HEK293 (cell line): ENCODE results near the gene IFI44L.

Experiments
- CTCF ChIA-PET: fragments of 350-600 bp; formaldehyde crosslinking; extraction: SDS; loops from one replicate; lab custom pipeline; 2021; ENCODE audit warnings: antibody characterized with exemption; lab: Yijun Ruan, JAX
- POLR2A ChIA-PET: fragments of 300-600 bp; formaldehyde crosslinking; extraction: SDS; loops from one replicate; lab custom pipeline; 2020; ENCODE audit warnings: antibody characterized with exemption, inconsistent platforms; lab: Yijun Ruan, JAX
- H3K27ac ChIP-seq: fragments of 200-500 bp; sonication (Bioruptor generic); 2 replicates; pipeline ENCODE4 v1.5.1; 2014; ENCODE audit warnings: low read depth, low read length, control low read depth, inconsistent platforms; ENCODE audit errors: extremely low read depth
- H3K36me3 ChIP-seq, 2 experiments: fragments of 200-500 bp in 1 of 2; sonication (Bioruptor generic) in 1 of 2; 1 replicate in 1 of 2; 2 replicates in 1 of 2; pipeline ENCODE4 v1.5.1; 2014 to 2017; ENCODE audit warnings: inconsistent platforms in 2 of 2, low read length in 2 of 2; ENCODE audit not compliant: control insufficient read depth in 2 of 2, insufficient read depth in 1 of 2
- H3K4me1 ChIP-seq: fragments of 200-500 bp; sonication (Bioruptor generic); 2 replicates; pipeline ENCODE4 v1.5.1; 2014; ENCODE audit warnings: mild to moderate bottlenecking, low read length, inconsistent platforms; ENCODE audit not compliant: control insufficient read depth, insufficient read depth
- H3K4me3 ChIP-seq: 2 replicates; pipeline ENCODE4 v1.5.1; 2011; ENCODE audit warnings: low read depth, mild to moderate bottlenecking, control low read depth, low read length, moderate library complexity
- H3K9me3 ChIP-seq: fragments of 200-500 bp; sonication (Bioruptor generic); 2 replicates; pipeline ENCODE4 v1.5.1; 2014; ENCODE audit warnings: low read depth, low read length, inconsistent platforms; ENCODE audit not compliant: control insufficient read depth, insufficient read depth
- GLIS2 ChIP-seq: fragments of 450-650 bp; formaldehyde crosslinking; IDR thresholded peaks from 2 replicates; pipeline ENCODE4 v1.5.1; 2016; ENCODE audit warnings: missing biosample characterization, missing genetic modification characterization
- REPIN1 ChIP-seq: fragments of 450-650 bp; formaldehyde crosslinking; IDR thresholded peaks from 2 replicates; pipeline ENCODE4 v1.5.1; 2017; ENCODE audit warnings: missing biosample characterization, missing genetic modification characterization, low read depth
- REST ChIP-seq: fragments of 450-650 bp; formaldehyde crosslinking; IDR thresholded peaks from 2 replicates; pipeline ENCODE4 v1.5.1; 2016; ENCODE audit warnings: missing biosample characterization, missing genetic modification characterization
- ZBTB17 ChIP-seq: fragments of 450-650 bp; formaldehyde crosslinking; IDR thresholded peaks from 2 replicates; pipeline ENCODE4 v1.5.1; 2016; ENCODE audit warnings: missing biosample characterization, missing genetic modification characterization
- ZBTB20 ChIP-seq: fragments of 450-650 bp; formaldehyde crosslinking; IDR thresholded peaks from 2 replicates; pipeline ENCODE4 v1.5.1; 2016; ENCODE audit warnings: missing biosample characterization, missing genetic modification characterization
- ZBTB6 ChIP-seq: fragments of 450-650 bp; formaldehyde crosslinking; IDR thresholded peaks from 2 replicates; pipeline ENCODE4 v1.5.1; 2017; ENCODE audit warnings: missing biosample characterization, missing genetic modification characterization
- ZEB2 ChIP-seq: fragments of 450-650 bp; formaldehyde crosslinking; IDR thresholded peaks from 2 replicates; pipeline ENCODE4 v1.5.1; 2016; ENCODE audit warnings: missing biosample characterization, missing genetic modification characterization
- ZNF114 ChIP-seq: fragments of 450-650 bp; formaldehyde crosslinking; IDR thresholded peaks from 2 replicates; pipeline ENCODE4 v1.5.0; 2017; ENCODE audit warnings: missing biosample characterization, missing genetic modification characterization
- ZNF146 ChIP-seq: fragments of 450-650 bp; formaldehyde crosslinking; IDR thresholded peaks from 2 replicates; pipeline ENCODE4 v1.5.1; 2016; ENCODE audit warnings: missing biosample characterization, missing genetic modification characterization
- ZNF175 ChIP-seq: fragments of 450-650 bp; formaldehyde crosslinking; IDR thresholded peaks from 2 replicates; pipeline ENCODE4 v1.5.1; 2016; ENCODE audit warnings: missing biosample characterization, missing genetic modification characterization
- ZNF202 ChIP-seq: fragments of 450-650 bp; formaldehyde crosslinking; IDR thresholded peaks from 2 replicates; pipeline ENCODE4 v1.5.1; 2016; ENCODE audit warnings: missing biosample characterization, missing genetic modification characterization, borderline replicate concordance
- ZNF214 ChIP-seq: fragments of 450-650 bp; formaldehyde crosslinking; IDR thresholded peaks from 2 replicates; pipeline ENCODE4 v1.5.1; 2017; ENCODE audit warnings: missing biosample characterization, mild to moderate bottlenecking, missing genetic modification characterization, borderline replicate concordance
- ZNF366 ChIP-seq: fragments of 450-650 bp; formaldehyde crosslinking; conservative IDR thresholded peaks from 2 replicates; pipeline ENCODE4 v1.5.1; 2016; ENCODE audit warnings: missing biosample characterization, missing genetic modification characterization
- ZNF518A ChIP-seq: fragments of 450-650 bp; formaldehyde crosslinking; conservative IDR thresholded peaks from 2 replicates; pipeline ENCODE4 v1.5.1; 2016; ENCODE audit warnings: low read depth, missing biosample characterization, missing genetic modification characterization
- ZNF529 ChIP-seq: fragments of 450-650 bp; formaldehyde crosslinking; IDR thresholded peaks from 2 replicates; pipeline ENCODE4 v1.5.1; 2017; ENCODE audit warnings: missing genetic modification characterization, missing biosample characterization; ENCODE audit not compliant: insufficient replicate concordance
- ZNF560 ChIP-seq: fragments of 450-650 bp; formaldehyde crosslinking; IDR thresholded peaks from 2 replicates; pipeline ENCODE4 v1.5.1; 2017; ENCODE audit warnings: missing biosample characterization, missing genetic modification characterization, borderline replicate concordance
- ZNF571 ChIP-seq: fragments of 450-650 bp; formaldehyde crosslinking; IDR thresholded peaks from 2 replicates; pipeline ENCODE4 v1.5.0; 2017; ENCODE audit warnings: missing biosample characterization, missing genetic modification characterization
- ZNF585B ChIP-seq: fragments of 450-650 bp; formaldehyde crosslinking; IDR thresholded peaks from 2 replicates; pipeline ENCODE4 v1.5.1; 2016; ENCODE audit warnings: missing biosample characterization, missing genetic modification characterization
- ZNF626 ChIP-seq: fragments of 450-650 bp; sonication (Bioruptor Pico); formaldehyde crosslinking; IDR thresholded peaks from 2 replicates; pipeline ENCODE4 v1.5.1; 2018; ENCODE audit warnings: missing biosample characterization, missing genetic modification characterization, inconsistent platforms
- ZNF629 ChIP-seq: fragments of 450-650 bp; formaldehyde crosslinking; IDR thresholded peaks from 2 replicates; pipeline ENCODE4 v1.5.1; 2017; ENCODE audit warnings: missing biosample characterization, missing genetic modification characterization
- ZNF768 ChIP-seq: fragments of 450-650 bp; formaldehyde crosslinking; IDR thresholded peaks from 2 replicates; pipeline ENCODE4 v1.5.1; 2018; ENCODE audit warnings: missing biosample characterization, mild to moderate bottlenecking, missing genetic modification characterization
- ZNF776 ChIP-seq: fragments of 450-650 bp; formaldehyde crosslinking; IDR thresholded peaks from 2 replicates; pipeline ENCODE4 v1.5.0; 2017; ENCODE audit warnings: missing biosample characterization, missing genetic modification characterization, borderline replicate concordance
- ZNF792 ChIP-seq: fragments of 450-650 bp; formaldehyde crosslinking; IDR thresholded peaks from 2 replicates; pipeline ENCODE4 v1.5.1; 2016; ENCODE audit warnings: missing biosample characterization, missing genetic modification characterization
- ZSCAN5A ChIP-seq: fragments of 450-650 bp; formaldehyde crosslinking; IDR thresholded peaks from 2 replicates; pipeline ENCODE4 v1.5.1; 2016; ENCODE audit warnings: missing biosample characterization, missing genetic modification characterization
- TF ChIP-seq, protein P1 (sequence below): fragments of 450-650 bp; formaldehyde crosslinking; IDR thresholded peaks from 2 replicates; pipeline ENCODE4 v1.5.1; 2016; ENCODE audit warnings: missing biosample characterization, missing genetic modification characterization, low read depth

The IFI44L gene

DNA sequence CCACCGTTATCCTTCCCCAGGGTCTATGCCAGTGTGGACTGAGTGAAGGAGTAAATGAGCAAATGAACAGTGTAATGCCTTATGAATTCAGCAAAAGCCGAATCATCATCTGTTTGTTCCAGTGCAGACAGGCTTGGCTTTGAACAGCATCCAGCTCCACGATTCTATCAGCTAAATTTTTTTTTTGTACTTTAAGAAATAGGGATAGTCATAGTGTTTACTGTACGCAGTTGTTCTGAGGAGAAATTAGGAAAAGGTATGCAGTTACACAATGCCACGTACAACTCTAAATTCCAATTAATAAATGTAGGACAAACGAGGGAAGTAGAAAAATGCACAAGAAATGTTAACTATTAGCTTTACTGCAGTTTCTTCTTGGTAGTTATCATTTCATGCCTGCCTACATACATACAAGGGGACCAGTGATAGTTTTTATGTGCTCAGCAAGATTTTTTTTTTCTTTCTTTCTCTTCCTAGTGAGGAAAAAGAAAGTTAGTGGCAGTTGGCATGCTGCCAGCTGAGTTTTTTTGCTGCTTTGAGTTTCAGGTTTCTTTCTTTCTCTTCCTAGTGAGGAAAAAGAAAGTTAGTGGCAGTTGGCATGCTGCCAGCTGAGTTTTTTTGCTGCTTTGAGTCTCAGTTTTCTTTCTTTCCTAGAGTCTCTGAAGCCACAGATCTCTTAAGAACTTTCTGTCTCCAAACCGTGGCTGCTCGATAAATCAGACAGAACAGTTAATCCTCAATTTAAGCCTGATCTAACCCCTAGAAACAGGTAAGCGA is at the start of gene IFI44L:
TSS of gene IFI44L (plus strand) at position 646 of the 777 bp plus-strand sequence. CDS start 7,468 bp downstream, outside the sequence.
- no peaks in the 10 kb centered on the region for H3K9me3 ChIP-seq
- H3K4me3 ChIP-seq, result no peak within 1 kb of the TSS; the same call in 1 of the 2 replicates
- H3K36me3 ChIP-seq, result no peaks in the 10 kb centered on the region
- ChIA-PET CTCF (interaction anchor here (0.6 to 1.8 kb wide), 5 partner anchors 10 to 1086 kb away, joined by 3 to 9 read pairs (median 5); no protein-coding TSS in a partner anchor), POLR2A (no interaction called here)
- peaks cover 11% of the 10 kb centered on the region for H3K4me1 ChIP-seq
- H3K27ac ChIP-seq, result no peak within 1 kb of the TSS
- TF ChIP-seq ZSCAN5A (no peak), REST (no peak), ZNF571 (tag by site-specific recombination) (no peak), ZNF529 (tag by site-specific recombination) (peak; percentile 61), ZNF175 (tag by site-specific recombination) (no peak), ZNF629 (tag by site-specific recombination) (no peak), ZNF114 (tag by site-specific recombination) (no peak), ZNF585B (tag by site-specific recombination) (no peak), ZNF518A (tag by site-specific recombination) (no peak), ZBTB17 (tag by site-specific recombination) (no peak), ZNF146 (tag by site-specific recombination) (no peak), ZBTB20 (tag by site-specific recombination) (no peak), ZNF776 (peak; percentile 93), ZNF792 (tag by site-specific recombination) (no peak), ZBTB6 (tag by site-specific recombination) (peak; percentile 33; the same call in 1 of the 2 replicates), REPIN1 (tag by site-specific recombination) (no peak), ZNF366 (tag by site-specific recombination) (no peak), ZNF560 (tag by site-specific recombination) (no peak), ZEB2 (tag by site-specific recombination) (no peak), ZNF626 (tag by site-specific recombination) (0 out of 2 replicates have a peak, but pooled peaks have one; percentile 69), ZNF202 (no peak), ZNF768 (tag by site-specific recombination) (no peak), GLIS2 (no peak), ZNF214 (tag by site-specific recombination) (peak; percentile 81; the same call in 1 of the 2 replicates)
- TF ChIP-seq, protein P1, sequence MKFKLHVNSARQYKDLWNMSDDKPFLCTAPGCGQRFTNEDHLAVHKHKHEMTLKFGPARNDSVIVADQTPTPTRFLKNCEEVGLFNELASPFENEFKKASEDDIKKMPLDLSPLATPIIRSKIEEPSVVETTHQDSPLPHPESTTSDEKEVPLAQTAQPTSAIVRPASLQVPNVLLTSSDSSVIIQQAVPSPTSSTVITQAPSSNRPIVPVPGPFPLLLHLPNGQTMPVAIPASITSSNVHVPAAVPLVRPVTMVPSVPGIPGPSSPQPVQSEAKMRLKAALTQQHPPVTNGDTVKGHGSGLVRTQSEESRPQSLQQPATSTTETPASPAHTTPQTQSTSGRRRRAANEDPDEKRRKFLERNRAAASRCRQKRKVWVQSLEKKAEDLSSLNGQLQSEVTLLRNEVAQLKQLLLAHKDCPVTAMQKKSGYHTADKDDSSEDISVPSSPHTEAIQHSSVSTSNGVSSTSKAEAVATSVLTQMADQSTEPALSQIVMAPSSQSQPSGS (tag by site-specific recombination), result no peak
